OCI-LY7 (cell line): ENCODE measurements around the gene PELI1.

Source experiments
- CTCF ChIP-seq: fragments of 200-600 bp; sonication (generic); conservative IDR thresholded peaks from 2 replicates; pipeline ENCODE4 v1.5.1; 2014; ENCODE audit warnings: mild to moderate bottlenecking, antibody characterized with exemption, low read length, moderate library complexity, mixed read lengths
- EZH2phosphoT487 ChIP-seq: fragments of 200-600 bp; sonication (generic); IDR thresholded peaks from 2 replicates; pipeline ENCODE4 v1.6.1; 2018; ENCODE audit warnings: low read depth, borderline replicate concordance, mild to moderate bottlenecking, mixed run types, antibody characterized with exemption, low read length, moderate library complexity, mixed read lengths

GRCh38 chr2:64119369-64119768 lies 24.9 kb downstream of the PELI1 start:
- no peak for TF ChIP-seq CTCF
- no peak for TF ChIP-seq EZH2phosphoT487
